Activated CD8-positive, alpha-beta memory T cell treated with anti-CD3 and anti-CD28 coated beads for 24 hours (primary cell): ENCODE data around the gene APOBEC3H.

Experiments used
- DNase-seq: peaks from one replicate; pipeline ENCODE4 v3.0.0-alpha.2; 2020

APOBEC3H gene

DNA sequence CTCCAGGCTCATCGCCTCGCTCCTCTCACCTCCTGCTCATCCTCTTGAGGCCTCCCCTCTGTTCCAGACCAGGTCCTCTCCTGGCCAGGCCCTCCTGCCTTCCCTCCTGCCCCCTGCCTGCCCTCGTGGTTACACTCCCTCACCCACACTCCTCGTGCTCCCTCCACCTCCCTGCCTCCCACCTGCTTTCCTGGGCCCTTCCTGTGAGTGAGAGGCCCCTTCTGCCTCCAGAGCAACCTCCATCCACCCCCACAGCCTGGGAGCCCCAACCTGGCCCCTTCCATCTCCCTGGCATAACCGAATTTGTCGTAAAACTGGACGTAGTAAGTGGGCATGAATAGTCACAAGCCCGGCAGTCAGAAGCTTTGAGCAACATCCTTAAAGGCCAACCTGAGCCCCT lies 15.4 kb upstream of the APOBEC3H start:
- no peak for DNase-seq

DNA sequence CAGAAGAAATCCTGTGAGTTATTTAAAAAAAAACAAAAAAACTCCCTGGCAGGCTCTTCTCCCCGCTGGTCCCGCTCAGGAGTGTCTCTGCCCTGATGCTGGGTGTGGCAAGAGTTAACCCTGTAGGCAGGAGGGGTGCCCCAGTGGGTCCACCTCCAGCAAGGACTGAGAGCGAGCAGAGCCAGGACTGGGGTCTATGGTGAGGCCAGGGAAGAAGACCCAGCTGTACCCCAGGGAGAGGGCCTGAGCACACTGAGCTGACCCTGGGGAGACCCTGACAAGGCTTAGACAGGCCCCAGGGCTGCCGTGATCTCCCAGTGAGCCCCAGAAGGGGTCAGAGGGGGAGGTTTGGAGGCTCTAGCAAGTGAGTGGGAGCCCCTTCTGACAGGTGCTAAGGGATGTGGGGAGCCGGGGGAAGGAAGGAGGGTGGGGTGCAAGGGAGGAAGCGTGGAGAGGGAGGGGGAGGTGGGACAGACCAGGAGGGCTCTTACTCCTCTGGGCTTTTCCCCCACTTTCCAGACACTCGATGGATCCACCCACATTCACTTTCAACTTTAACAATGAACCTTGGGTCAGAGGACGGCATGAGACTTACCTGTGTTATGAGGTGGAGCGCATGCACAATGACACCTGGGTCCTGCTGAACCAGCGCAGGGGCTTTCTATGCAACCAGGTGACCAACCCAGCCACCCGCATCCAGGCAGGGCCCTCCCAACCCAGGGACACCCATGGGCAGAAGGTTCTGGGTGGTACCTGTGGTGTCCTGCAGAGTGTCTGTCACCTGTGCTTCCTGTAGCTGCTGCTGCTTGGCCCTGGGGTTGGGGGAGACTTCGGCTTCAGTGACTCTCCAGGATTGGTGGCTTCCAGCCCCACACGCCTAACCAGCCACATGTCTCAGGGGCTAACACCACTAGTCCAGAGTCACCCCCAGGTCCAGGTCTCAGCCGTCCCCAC lies 13.6 kb upstream of the APOBEC3H start:
- DNase-seq: no peak

DNA sequence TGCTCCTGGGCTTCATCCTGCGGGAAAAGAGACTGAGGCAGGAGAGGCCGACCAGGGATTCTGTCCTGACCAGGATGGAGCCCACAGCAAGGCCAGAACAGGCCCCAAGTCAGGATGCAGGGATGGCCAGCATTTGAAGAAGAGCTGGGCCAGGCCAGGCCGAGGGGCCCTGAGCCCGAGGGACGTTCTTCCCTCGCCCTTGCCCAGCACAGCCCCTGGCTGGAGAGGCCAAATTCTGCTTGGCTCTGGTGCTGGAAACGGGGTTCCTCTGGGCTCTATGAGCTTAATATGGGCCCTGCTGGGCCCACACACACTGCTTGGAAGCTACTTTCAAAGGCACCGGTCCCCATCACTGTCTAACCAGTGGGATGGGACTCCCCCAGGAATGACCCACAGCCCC lies 12.4 kb upstream of the APOBEC3H start:
- DNase-seq: no peak

DNA sequence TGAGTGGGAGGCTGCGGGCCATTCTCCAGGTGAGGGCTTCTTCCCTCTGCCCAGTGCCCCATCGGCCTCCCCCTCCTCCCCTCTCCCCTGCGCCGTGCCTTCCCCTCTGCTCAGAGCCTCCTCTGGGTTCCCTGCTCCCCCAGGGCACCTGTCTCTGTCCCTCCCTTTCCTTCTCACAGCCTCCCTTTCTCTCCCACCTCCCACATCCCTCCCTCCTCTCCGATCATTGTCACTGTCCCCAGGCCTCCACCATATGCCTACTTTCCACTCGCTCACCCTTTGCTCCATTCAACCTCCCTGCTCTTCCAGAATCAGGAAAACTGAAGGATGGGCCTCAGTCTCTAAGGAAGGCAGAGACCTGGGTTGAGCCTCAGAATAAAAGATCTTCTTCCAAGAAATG lies 9.9 kb upstream of the APOBEC3H start:
- no peak for DNase-seq

DNA sequence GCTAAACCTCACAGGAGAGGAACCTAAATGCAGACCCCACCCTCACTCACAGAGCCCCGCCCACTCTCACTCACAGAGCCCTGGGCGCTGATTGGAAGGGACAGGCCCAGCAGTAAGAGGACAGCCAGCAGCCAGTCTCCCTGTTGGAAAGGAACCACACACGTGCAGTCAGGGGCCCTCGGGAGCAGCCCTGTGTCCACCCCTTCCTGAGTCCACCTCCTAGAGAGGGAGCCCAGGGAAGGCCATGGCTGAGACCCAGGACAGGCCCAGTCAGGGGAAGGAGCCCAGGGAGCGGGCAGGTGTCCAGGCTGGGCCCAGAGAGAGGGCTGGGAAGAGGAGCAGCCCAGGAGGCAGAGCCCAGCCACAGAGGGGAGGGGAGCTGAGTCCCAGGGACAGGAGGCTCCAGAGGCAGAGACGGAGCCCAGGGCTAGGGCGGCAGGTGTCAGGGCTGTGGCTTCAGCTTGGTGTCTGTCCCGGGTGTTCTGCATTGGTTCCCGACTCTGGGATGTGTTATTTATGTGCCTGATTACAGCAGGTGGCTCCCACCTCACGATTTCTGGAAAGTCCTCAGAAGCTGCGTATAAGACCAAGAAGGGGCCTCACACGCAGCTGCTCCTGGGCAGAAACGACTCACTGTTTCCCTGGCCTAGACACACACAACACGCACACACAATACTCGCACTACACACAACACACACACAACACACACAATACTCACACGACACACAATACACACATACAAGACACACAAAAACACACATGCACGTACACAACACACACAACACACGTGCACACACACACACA lies 9.0 kb upstream of the APOBEC3H start:
- DNase-seq: no peak

DNA sequence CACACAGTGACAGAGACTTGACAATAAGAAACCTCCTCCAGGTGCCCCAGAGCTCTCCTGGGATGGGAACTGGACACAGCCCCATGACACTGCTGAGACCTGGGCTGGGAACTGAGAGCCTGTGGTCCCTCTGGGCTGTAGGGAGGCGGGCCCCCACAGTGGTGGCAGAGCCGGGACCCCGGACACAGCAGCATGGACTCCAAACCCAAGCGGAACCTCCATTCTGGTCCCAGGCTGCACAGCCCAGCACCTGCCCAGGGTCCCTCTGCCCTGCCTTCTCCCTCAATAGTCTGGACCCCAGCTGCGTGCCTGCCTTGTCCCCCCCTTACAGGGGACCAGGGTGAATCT lies 8.4 kb upstream of the APOBEC3H start:
- no peak for DNase-seq

DNA sequence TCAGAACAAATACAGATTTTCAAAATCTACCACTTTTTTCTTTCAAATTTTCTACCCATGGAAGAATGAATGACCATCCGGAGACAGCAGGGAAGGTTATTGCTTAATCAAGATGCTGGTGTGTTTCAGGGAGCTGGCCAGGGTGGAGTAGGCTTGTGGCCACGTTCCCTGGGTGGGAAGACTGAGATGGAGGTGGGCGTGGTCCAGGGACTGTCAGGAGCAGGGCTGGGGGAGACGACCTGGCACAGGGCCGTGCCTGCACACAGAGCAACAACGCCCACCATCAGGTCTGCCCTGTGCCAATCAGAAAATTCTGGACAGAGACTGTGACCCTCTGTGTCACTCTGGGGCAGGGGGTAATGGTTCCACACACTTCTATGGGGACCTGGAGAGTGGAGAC lies 7.1 kb upstream of the APOBEC3H start:
- DNase-seq: no peak

DNA sequence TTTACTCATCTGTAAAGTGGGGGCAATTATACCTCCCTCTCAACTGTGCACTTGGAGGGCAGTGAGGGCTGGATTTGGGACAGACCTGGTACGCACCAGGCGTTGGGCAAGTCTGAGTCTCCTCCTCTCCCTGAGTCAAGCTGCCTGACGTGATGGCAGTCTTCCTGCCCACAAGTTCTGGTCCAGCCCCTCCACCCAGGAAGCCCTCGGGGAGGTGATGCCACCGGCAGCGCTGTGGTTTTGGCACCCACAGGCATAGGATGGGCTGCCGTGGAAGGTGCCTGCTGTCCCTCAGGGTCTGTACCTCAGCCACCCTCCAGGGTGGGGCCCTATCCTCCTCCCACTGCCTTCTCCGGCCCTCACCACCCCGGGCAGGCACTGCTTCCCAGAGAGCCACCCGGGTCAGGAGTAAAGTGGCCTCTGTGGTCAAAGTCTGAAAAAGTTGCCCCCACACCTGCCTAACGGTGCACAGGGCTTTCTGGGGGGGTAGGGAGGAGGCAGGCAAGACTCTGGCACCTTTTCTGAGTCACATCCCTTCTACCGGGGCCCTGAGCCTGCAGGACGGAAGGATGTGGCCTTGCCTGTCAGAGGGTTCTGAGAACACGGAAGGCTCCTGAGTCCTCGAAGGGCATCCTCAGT lies 6.5 kb upstream of the APOBEC3H start:
- DNase-seq: peak; percentile 92

DNA sequence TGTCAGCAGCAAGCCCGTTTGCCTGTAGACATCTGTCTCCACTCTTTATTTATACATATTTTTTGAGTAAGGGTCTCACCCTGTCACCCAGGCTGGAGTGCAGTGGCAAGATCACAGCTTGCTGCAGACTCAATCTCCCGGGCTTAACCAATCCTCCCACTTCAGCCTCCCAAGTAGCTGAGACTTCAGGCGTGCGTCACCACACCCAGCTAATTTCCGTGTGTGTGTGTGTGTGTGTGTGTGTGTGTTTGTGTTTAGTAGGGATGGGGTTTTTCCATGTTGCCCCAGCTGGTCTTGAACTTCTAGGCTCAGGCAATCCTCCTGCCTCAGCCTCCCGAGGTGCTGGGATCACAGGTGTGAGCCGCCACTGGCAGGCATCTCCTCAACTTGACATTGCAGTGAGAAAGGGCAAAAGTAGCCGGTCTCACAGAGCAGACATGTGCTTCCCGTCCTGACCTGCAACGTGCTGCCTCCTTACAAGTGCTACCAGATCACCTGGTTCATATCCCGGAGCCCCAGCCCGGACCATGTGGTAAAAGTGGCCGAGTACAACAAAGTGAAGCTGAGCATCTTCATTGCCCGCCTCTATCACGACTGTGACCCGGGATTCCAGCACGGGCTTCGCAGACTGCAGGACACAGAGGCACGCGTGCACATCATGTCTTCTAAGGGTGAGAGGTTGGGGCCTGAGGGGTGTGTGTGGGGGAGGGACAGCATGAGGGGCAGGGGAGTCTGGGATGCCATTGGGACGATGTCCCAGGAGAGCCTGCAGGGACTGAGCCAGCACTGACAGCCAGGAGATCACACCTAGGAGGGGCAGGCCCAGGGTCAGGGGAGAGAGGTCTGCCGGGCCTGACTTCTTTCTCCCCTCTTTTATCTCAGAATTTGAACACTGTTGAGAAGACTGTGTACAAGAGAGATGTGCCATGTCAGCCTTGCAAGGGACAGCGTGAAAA lies 5.6 kb upstream of the APOBEC3H start:
- no peak for DNase-seq

DNA sequence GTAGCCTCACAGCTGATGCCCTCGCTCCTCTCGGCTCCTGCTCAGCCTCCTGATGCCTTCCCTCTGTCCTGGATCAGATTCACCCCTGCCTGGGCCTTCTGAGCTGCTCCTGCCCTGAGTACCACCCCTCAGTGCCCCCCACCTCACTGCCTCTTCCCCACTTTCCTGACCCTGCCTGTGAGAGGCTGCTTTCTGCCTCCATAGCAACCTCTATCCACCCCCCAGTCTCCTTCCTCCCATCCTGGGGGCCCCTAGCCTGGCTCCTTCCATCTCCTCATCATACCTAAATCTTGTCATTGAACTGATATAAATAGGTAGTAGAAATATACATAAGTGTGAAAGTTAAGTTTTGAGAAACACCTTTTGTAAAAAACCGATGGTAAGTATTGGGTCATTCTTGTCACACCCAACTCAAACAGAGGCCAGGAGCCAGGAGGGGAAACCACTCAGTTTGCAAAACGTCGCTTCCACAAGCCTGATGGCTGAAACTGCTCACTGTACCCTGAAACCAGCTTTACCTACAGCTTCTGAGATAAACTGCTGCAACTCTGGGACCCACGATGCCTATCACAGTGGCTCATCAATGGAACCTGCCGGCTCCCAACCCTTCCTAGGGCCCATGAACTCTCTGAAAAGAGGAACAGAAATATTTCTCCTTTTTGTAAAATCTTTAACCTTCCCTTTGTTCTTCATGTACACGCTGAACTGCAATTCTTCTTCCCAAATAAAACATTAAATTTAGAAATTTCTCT lies 4.8 kb upstream of the APOBEC3H start:
- no peak for DNase-seq

DNA sequence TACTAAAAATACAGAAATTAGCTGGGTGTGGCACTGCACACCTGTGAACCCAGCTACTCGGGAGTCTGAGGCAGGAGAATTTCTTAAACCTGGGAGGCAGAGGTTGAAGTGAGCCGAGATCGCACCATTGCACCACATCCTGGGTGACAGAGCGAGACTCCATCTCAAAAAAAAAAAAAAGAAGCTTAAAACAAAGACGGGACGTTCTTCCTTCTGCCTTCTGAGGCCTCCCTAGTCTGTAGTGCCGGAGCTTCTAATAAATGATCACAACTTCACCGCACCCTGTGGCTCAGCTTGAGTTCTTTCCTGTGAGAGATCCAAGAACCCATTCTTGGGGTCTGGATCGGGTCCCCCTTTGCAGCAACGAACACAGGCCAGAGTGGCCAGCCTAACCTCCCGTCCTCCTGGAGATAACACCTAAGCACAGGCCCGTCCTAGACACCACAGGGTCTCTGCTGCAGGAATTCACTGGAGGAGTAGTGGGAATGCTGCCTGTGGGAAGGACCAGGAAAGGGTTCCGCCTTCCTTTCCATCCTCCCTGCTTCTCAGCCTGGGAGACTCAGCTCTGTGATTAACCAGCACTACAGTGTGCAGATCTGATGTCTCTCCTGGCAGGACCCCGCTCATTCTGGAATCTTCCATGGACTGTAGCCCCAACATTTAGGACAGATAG lies 2.2 kb upstream of the APOBEC3H start:
- no peak for DNase-seq

DNA sequence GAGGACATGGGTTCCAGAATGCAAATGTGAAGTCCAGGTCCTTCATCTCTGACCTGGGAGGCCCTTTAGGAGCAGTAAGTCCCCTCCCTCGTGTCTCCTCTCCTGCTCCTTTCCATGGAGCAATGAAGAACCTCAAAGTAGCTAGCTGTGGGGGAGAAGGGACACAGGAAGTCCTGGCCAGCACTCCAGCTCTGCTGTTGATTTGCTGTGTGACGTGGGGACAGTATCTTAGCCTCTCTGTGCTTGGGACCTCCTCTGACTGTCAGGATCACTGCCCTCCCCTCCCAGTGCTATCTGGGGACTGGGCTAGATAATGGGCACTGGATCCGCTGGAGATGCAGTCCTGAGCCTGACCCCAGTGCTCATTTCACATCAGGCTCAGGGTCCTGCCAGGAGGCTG lies 1.1 kb upstream of the APOBEC3H start:
- DNase-seq: no peak

DNA sequence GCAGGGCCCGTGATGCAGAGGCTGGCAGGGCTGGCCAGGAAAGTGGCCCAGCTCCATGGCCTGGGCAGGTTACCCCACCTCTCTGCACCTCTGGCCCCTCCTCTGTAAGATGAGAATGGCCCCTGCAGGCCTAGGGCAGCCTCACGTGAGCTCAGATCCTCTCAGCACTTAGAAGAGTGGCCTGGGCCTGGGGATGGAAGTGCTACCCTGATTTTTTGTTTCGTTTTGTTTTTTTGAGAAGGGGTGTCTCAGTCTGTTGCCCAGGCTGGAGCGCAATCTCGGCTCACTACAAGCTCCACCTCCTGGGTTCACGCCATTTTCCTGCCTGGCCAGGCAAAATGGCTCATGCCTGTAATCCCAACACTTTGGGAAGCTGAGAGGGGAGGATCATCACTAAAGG lies 982 bp downstream of the APOBEC3H start:
- no peak for DNase-seq

DNA sequence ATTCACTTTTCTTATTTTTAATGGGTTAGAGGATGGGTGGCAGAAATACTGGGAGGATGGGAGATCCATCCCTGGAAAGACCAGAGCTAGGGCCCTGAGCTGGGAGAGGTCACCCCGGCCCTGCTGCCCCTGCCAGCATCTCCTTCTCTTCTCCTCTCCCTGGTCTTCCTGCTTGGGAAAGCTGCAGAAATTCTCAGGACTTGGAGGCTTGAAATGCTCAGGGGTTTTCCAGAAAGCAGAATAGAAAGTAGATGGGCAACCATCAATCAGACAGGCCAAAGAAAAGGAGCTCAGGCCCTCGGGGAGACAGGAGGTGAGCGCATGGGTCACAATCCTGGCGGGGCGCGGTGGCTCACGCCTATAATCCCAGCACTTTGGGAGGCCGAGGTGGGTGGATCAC lies 1.5 kb downstream of the APOBEC3H start:
- no peak for DNase-seq

DNA sequence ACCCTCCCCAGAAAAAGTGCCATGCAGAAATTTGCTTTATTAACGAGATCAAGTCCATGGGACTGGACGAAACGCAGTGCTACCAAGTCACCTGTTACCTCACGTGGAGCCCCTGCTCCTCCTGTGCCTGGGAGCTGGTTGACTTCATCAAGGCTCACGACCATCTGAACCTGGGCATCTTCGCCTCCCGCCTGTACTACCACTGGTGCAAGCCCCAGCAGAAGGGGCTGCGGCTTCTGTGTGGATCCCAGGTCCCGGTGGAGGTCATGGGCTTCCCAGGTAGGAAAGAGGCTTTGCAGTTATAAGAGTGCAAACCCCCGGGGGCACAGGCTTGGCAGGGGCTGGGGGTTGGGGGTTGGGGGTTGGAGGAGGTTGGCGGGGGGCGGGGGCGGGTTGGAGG lies 4.2 kb downstream of the APOBEC3H start:
- no peak for DNase-seq

DNA sequence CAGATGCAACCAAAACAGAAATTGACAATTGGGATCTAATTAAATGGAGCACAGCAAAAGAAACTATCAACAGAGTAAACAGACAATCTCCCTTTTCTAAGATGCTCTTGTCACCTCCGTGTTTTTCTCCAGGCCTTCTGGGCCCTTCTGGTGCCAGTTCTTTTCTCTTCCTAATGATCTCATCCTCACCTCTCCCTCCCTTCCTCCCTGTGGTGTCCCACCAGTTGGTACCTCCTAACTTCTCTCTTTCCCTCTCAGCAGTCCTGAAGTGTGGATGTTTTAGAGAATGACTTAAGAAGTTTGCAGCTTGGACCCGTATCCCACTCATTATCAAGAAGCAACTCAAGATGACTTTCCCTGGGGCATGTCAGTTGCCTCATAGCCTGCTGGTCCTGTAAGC lies 6.4 kb downstream of the APOBEC3H start:
- no peak for DNase-seq

DNA sequence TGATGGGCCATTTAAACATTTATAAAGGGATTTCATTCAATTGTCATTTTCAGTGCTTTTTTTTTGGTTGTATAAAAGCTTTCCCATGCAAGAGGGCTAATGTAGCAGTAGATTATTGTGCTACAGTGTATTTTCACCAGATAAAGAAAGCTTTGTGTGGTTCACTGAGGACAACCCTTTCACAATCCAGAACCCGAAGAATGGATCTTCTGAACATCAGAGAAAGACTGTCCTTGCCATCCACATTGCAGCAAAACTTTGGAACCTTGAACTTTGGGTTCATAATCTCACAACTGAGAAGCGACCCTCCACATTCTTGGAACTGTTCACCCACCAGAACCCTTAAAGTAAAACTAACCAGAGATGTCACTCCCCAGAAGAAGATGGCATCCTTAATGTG lies 9.3 kb downstream of the APOBEC3H start:
- DNase-seq: no peak

DNA sequence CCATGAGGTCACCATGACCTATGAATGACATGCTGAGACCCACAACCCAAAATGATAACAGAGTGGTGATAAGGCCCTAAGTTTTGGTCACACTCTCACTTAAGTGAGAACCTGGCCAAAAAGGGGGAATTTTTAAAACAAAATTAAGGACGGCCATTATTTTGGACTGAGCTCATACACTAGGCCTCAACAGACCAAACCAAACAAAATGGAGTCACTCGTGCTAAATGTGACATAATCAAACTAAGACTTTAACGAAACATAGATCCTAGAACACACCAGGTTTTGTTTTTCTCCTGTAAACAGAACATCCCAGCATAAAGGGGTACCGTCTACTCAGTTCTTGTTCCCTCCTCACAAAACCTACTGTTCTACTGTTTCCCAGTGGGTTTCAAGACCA lies 11.4 kb downstream of the APOBEC3H start:
- no peak for DNase-seq

DNA sequence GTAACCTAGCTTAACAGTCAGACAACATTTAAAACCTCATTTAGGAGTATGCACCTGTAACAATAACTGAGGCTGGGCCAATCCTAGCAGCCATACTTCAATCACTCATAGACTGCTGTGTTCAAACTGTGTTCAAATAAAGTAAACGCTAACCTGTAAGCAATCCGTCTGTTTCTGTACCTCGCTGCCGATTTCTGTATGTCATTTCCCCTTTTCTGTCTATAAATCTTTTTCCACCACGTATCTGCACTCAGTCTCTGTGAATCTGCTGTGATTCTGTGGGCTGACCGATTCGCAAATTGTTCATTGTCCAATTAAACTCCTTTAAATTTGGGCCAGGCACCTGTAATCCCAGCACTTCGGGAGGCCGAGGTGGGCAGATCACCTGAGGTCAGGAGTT lies 12.3 kb downstream of the APOBEC3H start:
- no peak for DNase-seq

DNA sequence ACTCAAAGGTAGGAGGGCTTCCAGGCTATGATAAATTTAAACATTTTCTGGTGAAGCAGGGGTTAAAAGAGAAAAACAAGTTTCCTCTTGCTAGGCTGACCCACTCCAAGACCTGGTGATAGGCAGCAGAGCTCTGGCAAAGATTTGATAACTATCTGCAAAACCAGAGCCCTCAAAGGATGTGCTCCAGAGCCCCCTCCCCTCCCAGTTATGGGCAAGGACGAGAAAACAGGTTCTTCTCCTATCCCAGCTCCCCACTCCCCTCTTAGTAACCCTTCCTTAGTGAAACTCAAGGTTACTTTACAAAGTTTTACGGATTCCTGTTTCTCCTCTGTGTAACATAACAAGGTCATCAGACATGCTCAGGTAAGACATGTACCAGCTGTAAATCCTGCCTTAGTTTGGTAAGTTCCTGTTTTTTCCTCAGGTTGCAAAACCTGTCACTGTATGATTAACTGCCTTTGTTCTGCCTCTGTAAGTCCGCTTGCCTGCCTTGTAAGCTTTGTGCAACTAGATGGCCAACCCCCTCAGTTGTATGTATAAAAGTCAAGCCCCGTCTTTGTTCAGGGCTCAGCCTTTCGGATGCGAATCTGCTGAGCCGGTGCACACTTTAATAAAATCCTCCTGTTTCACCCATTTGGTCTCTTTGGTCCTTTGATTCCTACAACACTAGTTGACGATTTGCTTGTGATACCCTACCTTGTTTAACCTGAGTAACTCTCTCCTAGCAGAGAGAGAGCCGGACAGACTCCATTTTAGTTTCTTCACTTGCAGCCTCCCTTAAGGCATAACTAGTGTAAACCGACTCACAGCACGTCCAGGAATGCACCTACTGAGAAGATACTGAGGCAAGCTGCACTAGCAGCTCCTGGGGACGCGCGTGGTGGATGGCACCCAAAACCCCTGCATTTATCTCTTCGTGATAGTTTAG lies 13.9 kb downstream of the APOBEC3H start:
- no peak for DNase-seq
